B cell (primary cell): ENCODE measurements around the gene CAPN5.

ENCODE experiments used
- CTCF ChIP-seq: fragments of 200-600 bp; IDR thresholded peaks from one replicate; pipeline ENCODE4 v1.8.0; 2022; ENCODE audit warnings: antibody characterized with exemption, mild to moderate bottlenecking
- EZH2 ChIP-seq: IDR thresholded peaks from 2 replicates; pipeline ENCODE4 v1.6.1; 2012; ENCODE audit warnings: borderline replicate concordance, low read depth, mild to moderate bottlenecking, moderate library complexity, low read length; ENCODE audit not compliant: insufficient read depth, poor library complexity, severe bottlenecking

GRCh38 chr11:77156396-77157195 lies 89.8 kb downstream of the CAPN5 start:
- TF ChIP-seq CTCF = no peak
- no peak for TF ChIP-seq EZH2
